OCI-LY3 (cell line): ENCODE results near the gene TTC16.

Source experiments
- CTCF ChIP-seq: fragments of 200-600, 300-600 bp; sonication (generic); IDR thresholded peaks from 2 replicates; pipeline ENCODE4 v1.5.1; 2014; ENCODE audit warnings: antibody characterized with exemption, low read length, low read depth
- EZH2phosphoT487 ChIP-seq: fragments of 200-600 bp; shearing (Covaris generic); IDR thresholded peaks from 2 replicates; pipeline ENCODE4 v1.6.1; 2018; ENCODE audit warnings: antibody characterized with exemption, mixed run types, low read depth

GRCh38 chr9:127684576-127684975 lies 31.3 kb upstream of the TTC16 start:
- TF ChIP-seq CTCF, result no peak
- TF ChIP-seq EZH2phosphoT487, result no peak
